HK-2 (cell line): Measurements from ENCODE around the gene NAPA.
A peak's percentile ranks its signal among the peaks of the same experiment; 100 is the strongest.

Experiments
- DNase-seq: peaks from one replicate; pipeline ENCODE4 v3.0.0-alpha.2; 2018; ENCODE audit not compliant: unreplicated experiment

The NAPA gene

GRCh38 chr19:47458672-47459071 is 56.2 kb downstream of the NAPA start:
- no peak for DNase-seq

- no peak for DNase-seq
Measured at GRCh38 chr19:47456721-47457474, 58.0 kb downstream of the NAPA start.

- DNase-seq = no peak
Measured at GRCh38 chr19:47450478-47450877, 64.4 kb downstream of the NAPA start.

GRCh38 chr19:47448360-47448727 is 66.5 kb downstream of the NAPA start:
- DNase-seq = no peak

- DNase-seq = peak; percentile 95
Measured at GRCh38 chr19:47447470-47448359, 67.1 kb downstream of the NAPA start.

- peak; percentile 86 for DNase-seq
Measured at GRCh38 chr19:47446534-47447469, 68.1 kb downstream of the NAPA start.

- peak; percentile 59 for DNase-seq
Measured at GRCh38 chr19:47445937-47446402, 68.9 kb downstream of the NAPA start.

GRCh38 chr19:47445527-47445926 is 69.3 kb downstream of the NAPA start:
- DNase-seq = no peak

- no peak for DNase-seq
Measured at GRCh38 chr19:47444388-47444821, 70.5 kb downstream of the NAPA start.

GRCh38 chr19:47443331-47443730 is 71.5 kb downstream of the NAPA start:
- no peak for DNase-seq

- no peak for DNase-seq
Measured at GRCh38 chr19:47438793-47439220, 76.1 kb downstream of the NAPA start.
